Pulmonary artery endothelial cell (primary cell): ENCODE data around the gene ZBTB18. TPM values are rescaled to one million over a fixed set of nuclear protein-coding genes. Genes with fewer than 3 reads are reported as not detected.

ENCODE experiments used
- DNase-seq: peaks from one replicate; pipeline ENCODE4 v3.0.0-alpha.2; 2011; ENCODE audit warnings: low read depth, low spot score
- total RNA-seq: library from RNA; depleted of rRNA; stranded (reverse); fragments of >200 nt; gene quantifications from 2 replicates; pipeline ENCODE4 v1.2.3, GENCODE V29; 2014

ZBTB18 gene
- total RNA-seq, 1 donor from 2014 or later: 34.8 TPM

DNA sequence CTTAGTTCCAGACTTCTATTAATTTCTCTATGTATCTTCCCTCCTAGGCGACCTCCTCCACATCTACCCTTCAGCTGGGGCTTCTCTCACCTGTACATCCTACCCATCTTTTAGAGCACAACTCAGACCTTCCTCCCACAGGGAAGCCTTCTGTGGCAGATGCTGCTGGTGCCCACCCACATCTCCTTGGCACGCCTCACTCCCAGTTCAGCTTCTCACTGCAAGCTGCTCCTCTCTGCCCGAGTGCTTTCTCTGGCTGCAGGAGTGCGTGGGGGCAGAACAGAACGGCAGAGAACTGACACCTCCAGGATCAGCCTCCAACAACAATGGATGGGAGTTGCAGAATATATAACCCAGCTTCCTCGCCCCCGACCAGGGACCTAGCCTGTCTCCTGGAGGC lies 36.5 kb downstream of the ZBTB18 start:
- no peak for DNase-seq

DNA sequence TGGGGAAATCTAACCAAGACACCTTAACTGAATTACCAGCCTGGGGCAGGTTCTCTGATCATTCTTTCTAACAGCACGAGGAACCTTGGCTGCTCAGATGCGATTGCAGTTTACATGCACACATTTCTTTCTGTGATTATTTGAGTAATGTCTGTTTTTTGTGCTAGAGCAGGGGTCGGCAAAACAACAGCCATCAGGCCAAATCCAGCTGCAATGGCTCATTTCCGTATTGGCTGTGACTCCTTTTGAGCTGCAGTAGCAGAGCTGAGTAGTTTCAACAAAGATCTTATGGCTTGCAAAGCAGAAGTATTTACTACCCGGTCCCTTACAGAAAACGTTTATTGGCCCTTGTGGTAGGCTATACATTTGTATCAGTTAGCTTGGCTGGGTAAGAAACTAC lies 37.1 kb downstream of the ZBTB18 start:
- DNase-seq: no peak

DNA sequence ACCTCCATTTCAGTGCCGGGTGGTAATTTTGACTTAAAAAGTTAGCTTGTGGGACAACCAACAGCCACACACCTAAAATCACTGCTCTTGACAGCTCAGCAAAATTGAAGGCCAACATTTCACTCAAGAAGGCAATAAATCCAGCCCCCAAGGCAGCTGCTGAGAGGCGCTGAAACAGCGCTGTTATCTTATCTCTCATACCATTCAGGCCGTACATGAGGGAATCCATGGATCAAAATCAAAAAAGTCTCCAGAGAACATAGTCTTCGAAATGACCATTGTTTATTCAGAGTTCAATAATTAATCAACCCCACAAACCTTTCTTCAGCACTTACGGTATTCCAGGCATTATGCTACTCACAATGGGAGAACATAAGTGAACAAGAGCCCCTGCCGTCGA lies 38.5 kb downstream of the ZBTB18 start:
- DNase-seq: no peak

DNA sequence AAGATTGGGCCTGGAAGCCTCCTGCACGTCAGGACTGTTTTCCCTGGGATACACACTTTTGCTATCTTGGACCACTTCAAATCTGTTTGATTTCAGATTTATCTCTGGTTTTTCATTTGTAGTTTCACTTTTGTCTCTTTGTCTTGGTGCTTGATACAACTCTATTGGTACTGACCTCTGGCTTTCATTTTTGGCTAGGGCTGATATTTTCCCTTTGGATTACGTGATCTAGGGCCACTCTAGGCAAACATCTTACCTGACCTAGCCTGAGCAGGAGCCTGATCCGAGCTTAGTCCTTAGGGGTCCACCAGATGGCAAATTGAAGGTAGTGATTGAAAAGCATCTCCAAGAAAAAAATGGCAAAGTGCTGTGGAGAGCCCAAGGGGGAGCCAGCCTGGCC lies 39.6 kb downstream of the ZBTB18 start:
- DNase-seq: no peak

DNA sequence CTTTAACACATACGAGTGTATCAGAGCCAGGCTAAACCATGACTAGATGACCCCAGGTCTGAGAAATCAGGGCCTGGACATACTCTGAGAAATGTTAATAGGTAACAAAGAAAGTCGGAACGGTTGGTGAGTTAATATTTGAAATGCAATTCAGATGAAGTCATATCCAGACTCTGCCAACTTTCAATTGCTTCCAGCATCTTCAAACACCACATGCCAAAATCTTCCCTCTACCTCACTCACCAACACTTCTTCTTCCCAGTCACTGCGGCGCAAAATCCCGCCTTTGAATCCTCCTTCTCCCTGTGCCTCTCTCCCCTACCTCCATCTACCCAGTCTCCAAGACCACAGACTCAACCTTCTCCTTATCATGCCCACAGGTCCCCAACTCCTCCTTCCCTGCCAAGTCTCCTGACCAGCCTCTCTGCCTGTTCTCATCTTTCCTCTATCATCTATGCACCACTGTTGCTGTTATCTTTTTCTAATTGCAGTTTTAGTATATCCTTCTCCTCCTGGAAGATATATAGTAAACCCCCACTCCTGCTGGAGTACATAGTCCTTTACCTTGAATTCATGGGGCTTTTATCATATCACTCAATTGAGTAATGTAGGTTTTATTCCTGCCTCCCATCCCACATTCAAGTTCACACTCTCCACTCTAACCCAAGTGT lies 41.3 kb downstream of the ZBTB18 start:
- DNase-seq: no peak

DNA sequence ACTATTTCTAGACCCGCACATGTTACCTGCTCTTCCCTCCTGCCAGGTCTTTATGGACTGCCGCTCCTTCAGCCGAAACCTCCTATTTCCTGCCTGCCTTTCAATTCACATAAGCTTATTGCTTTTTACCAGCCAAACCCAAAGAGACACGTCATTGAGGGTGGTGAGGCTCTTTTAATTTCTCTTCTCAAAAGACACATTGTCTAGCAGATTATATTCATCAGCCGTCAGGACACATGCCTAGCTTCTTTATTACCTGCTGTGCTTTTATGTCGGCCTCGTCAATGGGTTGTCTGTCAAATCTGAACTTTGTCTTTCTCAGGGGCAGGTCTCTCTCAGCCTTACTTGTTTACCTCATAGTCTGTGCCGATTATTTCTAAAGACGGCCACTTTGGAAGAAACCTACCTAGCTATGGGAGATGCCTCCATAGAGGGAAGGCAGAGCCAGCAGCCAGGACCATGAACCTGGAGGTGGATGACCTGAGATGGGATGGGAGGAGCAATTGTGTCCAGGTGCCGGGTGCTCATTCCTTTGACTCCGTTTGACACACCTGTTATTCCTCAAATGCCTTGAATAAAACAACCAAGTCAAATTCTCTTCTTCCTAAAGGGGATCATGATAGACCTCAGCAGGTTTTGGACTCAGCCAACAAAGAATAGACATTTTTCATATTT lies 42.0 kb downstream of the ZBTB18 start:
- DNase-seq: no peak

DNA sequence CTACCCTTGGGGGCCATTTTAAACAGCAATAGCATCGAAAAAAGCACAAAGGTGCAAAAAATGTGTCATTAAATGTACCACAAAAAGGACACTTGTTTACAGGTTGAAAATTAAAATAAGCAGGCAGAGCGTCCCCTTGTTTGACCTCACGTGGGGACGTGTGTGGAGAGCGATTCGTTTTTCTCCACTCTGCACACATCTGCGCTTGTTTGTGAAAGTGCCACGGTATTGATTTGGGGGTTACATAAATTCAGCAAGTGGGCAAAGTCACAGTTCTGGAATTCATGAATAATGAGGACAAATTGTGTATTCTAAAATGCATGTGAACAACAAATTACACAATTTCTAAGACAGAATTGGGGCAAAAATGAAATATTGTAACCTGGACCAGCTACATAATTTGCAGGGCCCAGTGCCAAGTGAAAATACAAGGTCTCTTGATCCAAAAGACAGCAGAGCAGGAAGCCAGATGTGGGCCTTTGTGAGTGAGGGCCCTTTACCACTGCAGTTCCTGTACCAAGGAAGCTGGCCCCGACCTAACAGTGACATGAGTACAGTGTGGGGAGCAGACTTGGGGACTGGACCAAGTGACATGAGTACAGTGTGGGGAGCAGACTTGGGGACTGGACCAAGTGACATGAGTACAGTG lies 43.9 kb downstream of the ZBTB18 start:
- DNase-seq: no peak

DNA sequence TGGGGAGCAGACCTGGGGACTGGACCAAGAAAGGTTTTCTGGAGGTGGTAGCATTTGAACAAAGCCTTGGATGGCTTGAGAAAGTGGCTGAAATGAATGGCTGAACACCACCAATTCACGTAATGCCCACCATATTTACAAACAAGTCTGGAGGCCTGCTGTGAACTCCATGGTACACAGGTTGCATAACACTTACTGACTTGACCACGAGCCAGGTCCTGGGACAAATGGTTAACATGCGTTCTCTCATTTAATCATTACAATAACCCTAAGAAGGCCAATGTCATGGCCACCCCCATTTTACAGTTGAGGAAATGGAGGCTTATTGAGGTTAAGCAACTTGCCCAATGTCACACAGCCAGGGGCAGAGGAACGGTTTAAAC lies 44.4 kb downstream of the ZBTB18 start:
- no peak for DNase-seq

DNA sequence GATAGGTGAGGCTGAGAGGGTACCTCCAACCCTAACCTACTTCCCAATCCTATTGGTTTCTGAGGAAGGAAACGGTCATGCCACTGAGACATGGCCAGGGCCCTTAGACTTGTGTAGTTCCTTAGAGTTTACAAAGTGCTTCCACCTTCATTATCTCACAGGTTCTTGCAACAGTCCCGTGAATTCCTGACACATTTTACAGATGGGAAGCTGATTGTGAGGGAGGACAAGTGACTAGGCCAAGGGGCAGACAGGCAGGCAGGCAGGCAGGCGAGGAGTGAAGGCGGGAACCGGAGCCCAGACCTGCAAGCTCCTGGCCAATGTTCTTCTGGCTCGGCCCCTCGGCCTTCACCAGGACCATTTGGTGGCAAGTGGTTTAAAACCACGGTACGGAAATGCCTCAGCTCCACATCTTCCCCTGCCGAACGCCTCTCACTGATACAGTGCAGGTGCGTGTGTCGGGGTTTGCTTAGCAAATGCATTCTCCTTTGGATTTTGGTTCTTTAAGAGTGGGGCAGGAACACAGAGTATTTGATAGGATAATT lies 45.1 kb downstream of the ZBTB18 start:
- no peak for DNase-seq

DNA sequence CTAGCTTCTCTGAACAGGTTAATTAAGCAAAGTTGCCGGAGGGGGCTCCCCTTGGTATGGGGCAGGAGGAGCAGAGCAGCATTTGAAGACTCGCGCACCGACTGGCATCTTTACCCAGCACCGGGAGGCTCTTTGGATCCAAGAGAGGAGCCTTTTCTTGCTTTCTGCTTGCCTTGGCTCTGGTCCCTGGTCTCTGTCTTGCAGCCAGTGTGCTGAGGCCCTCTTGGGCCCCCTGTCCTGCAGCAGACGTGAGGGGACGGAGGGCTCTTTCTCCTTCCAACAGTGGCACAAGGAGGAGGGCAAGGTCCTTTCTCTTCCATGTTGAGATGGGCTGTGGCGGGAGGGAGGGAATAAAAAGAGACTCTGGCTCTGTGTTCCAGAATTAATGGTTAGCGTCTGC lies 45.6 kb downstream of the ZBTB18 start:
- no peak for DNase-seq

DNA sequence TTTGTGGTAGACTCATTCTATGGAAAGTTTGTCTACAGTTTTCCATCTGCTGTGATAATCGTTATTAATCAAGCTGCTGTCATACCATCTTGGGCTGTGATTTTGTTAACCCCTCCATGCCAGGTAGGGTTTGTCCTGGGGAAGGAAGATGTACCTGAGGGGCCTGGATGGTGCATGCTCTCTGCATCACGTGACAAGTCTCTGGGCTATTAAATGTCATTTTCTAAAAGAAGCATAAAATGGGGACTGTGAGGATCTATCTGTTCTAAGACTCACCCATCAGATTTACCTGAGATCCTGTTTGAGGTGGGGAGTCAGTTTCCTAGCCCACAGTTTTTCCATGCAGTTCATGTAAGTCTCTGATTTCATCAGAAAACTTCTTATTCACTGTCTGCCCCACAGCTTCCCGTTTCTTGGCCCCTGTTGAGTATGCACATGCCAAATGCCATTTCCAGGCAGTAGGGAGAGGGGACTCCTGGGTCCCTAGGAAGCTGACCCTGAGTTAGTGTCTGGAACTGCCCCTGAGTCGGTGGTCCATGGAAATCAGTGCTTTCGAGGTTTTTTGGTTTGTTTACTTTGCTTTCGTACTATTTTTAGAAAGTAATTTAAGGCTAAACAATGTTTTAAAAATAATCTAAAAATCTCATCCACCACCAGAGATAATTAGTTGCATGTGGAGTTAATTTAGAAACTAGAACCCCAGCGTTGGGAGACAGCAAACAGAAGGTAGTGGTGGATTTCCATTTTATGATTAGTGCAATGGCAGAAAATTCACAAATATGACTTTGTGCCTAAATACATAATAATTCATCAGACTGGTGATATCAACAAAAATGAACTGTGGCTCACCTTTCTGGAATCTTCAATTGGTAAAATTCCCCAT lies 46.7 kb downstream of the ZBTB18 start:
- DNase-seq: no peak

DNA sequence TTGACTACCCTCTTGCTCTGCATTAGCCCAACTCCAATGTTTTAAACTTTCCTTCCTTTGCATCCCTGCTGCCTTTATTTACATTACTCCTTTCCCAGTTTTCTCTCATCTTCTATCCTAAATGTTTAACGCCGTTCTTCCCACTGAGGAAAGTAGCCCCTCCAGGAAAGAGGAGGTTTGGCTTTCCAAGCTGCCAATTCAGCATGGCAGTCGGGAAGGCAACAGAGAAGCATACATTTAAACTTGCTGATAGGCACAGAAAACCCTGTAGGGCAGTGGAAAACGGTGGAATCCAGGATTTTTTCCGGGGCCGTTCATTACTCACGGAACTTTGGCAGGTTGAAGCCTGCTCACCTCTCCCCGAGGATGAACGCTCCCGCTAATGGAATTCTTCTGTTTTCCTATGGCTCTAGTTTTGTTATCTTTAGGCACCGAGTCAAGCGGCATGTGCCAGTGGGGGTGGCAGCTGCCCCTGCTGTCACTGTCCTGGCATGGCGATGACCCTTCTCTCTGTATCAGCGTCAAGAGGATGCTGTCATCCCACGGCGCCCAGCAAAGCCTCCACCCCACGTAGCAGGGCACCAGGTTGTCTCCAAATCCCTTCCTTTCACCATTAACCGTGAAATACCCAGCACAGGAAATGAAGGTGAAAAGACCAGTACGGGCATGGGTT lies 48.3 kb downstream of the ZBTB18 start:
- DNase-seq: no peak

DNA sequence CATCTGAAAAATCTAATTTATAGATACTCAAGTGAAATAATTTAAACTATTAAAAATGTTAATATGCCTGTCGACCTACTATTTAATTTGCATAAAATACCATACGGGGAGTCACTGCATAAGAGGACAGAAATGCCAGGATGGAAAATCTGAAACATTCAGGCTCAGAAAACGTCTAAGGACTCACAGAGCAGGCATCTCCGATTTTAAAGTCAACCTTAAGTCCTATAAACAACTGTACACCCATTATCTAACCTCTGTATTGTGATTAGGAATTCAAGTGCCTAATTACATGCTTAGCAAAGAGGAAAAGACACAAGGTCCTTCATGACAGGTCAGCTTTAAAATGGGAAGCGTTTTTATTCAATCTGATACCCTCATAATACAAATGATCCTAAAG lies 49.2 kb downstream of the ZBTB18 start:
- DNase-seq: no peak

DNA sequence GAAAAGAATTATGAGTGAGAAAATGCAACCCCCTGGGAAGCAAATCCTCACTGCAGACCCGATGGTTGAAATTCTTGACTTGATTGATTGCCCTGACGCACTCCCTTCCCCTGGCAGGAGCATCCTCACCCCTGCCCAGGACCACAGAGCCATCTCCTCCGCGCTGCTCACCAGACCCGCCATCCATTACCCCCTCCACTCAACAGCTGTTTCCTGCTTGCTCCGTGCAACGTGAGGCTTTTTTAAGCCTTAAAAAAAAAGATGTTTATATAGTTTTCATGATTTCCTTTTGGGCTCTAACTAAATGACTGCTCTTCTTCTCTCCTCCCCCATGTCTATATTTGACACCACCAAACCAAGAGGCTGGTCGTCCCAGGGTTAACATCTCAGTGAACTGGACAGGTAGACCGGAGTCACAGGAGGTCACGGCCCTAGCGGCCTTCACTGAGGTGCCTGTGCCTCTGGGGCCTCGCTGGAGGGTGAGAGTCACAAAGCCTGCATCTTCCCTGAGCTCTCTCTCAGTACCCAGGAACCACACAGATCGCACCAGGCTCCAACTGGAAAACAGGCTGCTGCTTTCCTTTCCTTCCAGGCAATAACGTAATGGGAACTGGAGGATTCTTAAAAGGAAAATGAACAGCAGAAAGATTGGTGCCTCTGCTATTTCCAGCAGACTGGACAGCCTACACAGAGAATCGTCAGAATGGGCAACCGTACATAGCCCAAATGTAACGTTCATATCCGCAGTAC lies 49.8 kb downstream of the ZBTB18 start:
- peak; percentile 10 for DNase-seq

DNA sequence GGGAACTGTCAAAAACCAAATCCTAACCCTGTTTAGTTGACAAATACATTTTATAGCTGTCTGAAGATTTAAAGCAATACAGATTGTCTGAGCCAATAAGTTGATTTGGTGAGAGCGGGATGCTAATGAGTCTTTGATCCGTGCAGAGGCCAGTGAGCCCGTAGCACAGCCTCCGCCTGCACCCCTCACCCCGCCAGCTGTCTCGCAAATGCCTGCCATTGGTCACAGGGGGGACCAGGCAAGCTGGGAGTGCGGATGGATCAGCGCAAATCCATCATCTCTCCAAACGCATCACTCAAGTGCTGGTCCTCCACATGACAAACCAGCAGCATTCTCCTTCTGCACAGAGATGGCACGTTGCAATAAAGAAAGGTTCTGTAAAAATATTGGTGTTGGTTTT lies 51.0 kb downstream of the ZBTB18 start:
- DNase-seq: no peak

DNA sequence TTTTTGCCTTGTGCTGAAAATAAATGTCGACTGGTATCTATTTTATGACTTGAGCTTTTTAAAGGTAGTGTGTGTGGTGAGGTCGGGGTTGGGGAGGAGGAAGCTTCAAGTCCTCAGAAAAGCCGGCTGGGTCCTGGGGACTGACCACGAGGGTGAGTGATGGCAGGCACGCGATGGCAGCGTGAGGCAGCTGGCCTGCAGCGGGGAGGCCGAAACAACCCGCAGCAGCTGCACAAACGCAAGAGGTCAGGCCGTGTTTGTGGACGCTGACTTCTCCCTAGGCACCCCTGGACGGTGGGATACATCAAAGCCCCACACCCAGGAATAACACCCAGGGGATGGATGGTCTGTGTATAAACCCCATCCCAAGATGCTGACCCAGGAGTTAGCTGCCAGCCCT lies 51.4 kb downstream of the ZBTB18 start:
- no peak for DNase-seq

DNA sequence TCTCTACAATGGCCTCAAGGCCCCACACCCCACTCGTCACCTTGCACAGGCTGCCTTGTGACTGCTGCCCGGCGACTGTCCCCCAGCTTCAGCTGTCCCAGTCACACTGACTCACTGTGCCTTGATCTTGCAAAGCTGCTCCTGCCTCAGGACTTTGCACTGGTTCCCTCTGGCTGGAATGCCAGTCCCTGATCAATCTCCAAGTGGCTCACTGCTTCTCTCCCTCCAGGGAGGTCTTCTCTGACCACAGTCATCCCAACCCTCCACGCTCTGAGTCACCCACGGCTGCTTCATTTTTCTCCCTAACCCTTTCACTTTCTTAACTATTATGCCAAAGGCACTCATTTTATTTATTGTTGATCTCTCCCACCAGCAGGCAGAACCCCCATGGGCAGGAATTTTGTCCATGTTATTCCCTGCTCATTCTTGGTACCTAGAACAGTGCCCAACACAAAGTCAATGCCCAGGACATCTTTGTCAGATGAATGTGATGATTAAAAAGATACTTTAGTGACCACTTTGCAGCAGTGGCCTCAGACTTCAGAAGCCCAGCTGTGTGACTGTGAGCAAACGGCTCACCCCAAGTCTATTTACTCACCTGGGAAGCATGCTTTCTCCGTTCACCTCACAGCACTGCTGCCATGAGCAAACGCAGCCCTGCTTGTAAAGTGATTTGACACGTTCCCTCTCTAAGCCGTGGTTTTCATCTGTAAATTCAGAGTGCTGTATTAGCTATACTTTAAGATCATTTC lies 53.4 kb downstream of the ZBTB18 start:
- no peak for DNase-seq

DNA sequence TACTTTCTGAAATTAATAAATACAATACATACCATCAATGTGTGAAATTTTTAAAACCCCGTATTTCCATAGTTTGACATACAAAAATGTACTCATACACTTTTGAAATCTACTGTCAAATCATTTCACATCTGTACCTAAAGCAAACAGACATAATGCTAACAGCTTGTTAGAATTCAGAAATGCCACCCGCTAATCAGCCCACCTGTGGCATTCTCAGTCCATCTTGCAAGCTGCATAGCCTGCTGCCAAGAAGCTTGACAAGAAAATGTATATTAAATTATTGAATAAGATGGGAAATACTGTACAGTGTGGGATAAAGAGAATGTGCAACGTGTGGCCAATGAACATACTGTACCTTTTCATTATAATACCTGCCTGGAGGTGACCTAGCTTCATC lies 55.1 kb downstream of the ZBTB18 start:
- no peak for DNase-seq
